GM12878 (cell line): ENCODE data around the gene IFITM2. TPM values are rescaled to one million over a fixed set of nuclear protein-coding genes. Genes with fewer than 3 reads are reported as not detected.

ENCODE experiments used
- ATAC-seq: fragments of 200-7000 bp; cut with Tn5 transposase; 3 replicates; pipeline ENCODE4 v1.9.1; 2020; ENCODE audit warnings: mild to moderate bottlenecking, moderate library complexity
- BruUV-seq: library from RNA; stranded (reverse); fragments of 400-500 nt; replicated peaks from 2 replicates; lab custom pipeline; 2021; lab: Mats Ljungman, UMichigan
- CTCF ChIA-PET: fragments of 300-600 bp; sonication (Branson Sonifier 250); formaldehyde crosslinking; extraction: SDS; loops from one replicate; lab custom pipeline; 2021; ENCODE audit warnings: inconsistent platforms; lab: Yijun Ruan, JAX
- POLR2A ChIA-PET: fragments of 350-600 bp; formaldehyde crosslinking; extraction: SDS; loops from one replicate; lab custom pipeline; 2021; ENCODE audit warnings: inconsistent platforms; lab: Charles Lee
- RAD21 ChIA-PET: fragments of 300-600 bp; sonication (Branson Sonifier 250); formaldehyde crosslinking; loops from one replicate; lab custom pipeline; 2023; ENCODE audit warnings: antibody characterized with exemption; ENCODE audit not compliant: unreplicated experiment; lab: Charles Lee
- SMC1A ChIA-PET: fragments of 300-600 bp; sonication (Branson Sonifier 250); formaldehyde crosslinking; loops from one replicate; lab custom pipeline; 2023; ENCODE audit not compliant: unreplicated experiment, uncharacterized antibody; lab: Charles Lee
- DNase-seq: peaks from one replicate; pipeline ENCODE4 v3.0.0-alpha.2; 2011; ENCODE audit warnings: low read depth, low spot score
- FAIRE-seq: peaks from 3 replicates; lab custom pipeline; 2011; peaks lifted over from hg19 to GRCh38; lab: Jason Lieb, UNC
- H2AFZ ChIP-seq: 2 replicates; pipeline ENCODE4 v1.6.0; 2011; ENCODE audit warnings: low read depth, low read length, control low read depth; ENCODE audit not compliant: control insufficient read depth
- H3K27ac ChIP-seq: 2 replicates; pipeline ENCODE4 v1.5.1; 2011; ENCODE audit warnings: control low read depth; ENCODE audit not compliant: control insufficient read depth, insufficient read depth
- H3K27me3 ChIP-seq, 2 experiments: replicated peaks in 1 of 2; 2 replicates each; pipeline versions ENCODE4 v1.6.0 to v1.6.1; 2011; ENCODE audit warnings: low read length in 1 of 2; ENCODE audit not compliant: control insufficient read depth in 2 of 2, insufficient read depth in 2 of 2
- H3K36me3 ChIP-seq, 2 experiments: 2 replicates each; pipeline ENCODE4 v1.5.1; 2011; ENCODE audit warnings: low read length in 1 of 2; ENCODE audit not compliant: control insufficient read depth in 2 of 2, insufficient read depth in 2 of 2
- H3K4me1 ChIP-seq: 2 replicates; pipeline ENCODE4 v1.6.1; 2011; ENCODE audit warnings: mild to moderate bottlenecking, low read length, moderate library complexity, mixed read lengths; ENCODE audit not compliant: control insufficient read depth, insufficient read depth
- H3K4me2 ChIP-seq: 2 replicates; pipeline ENCODE4 v1.6.0; 2011; ENCODE audit warnings: control low read depth; ENCODE audit not compliant: control insufficient read depth, insufficient read depth
- H3K4me3 ChIP-seq: fragments of 200-600 bp; sonication (generic); 2 replicates; pipeline ENCODE4 v1.5.1; 2016
- H3K79me2 ChIP-seq: 2 replicates; pipeline ENCODE4 v1.6.0; 2011; ENCODE audit warnings: low read length; ENCODE audit not compliant: control insufficient read depth, insufficient read depth
- H3K9ac ChIP-seq: 2 replicates; pipeline ENCODE4 v1.8.0; 2011; ENCODE audit warnings: low read length, control low read depth, mixed read lengths; ENCODE audit not compliant: control insufficient read depth, insufficient read depth
- H3K9me3 ChIP-seq: replicated peaks from 3 replicates; pipeline ENCODE4 v1.5.1; 2011; ENCODE audit warnings: mild to moderate bottlenecking, low read length; ENCODE audit not compliant: control insufficient read depth, insufficient read depth
- H4K20me1 ChIP-seq: 2 replicates; pipeline ENCODE4 v1.6.0; 2011; ENCODE audit not compliant: control insufficient read depth, insufficient read depth
- CBX5 ChIP-seq: sonication (generic); IDR thresholded peaks from 2 replicates; pipeline ENCODE4 v1.6.1; 2016; ENCODE audit warnings: low read depth, moderate library complexity, mild to moderate bottlenecking, inconsistent platforms
- EED ChIP-seq: sonication (generic); IDR thresholded peaks from 2 replicates; pipeline ENCODE4 v1.6.1; 2016; ENCODE audit warnings: antibody characterized with exemption, low read depth
- GABPA ChIP-seq: IDR thresholded peaks from 2 replicates; pipeline ENCODE4 v1.6.1; 2014; ENCODE audit warnings: antibody characterized with exemption, low read depth, mild to moderate bottlenecking, inconsistent platforms
- HDAC2 ChIP-seq: fragments of 200-600 bp; sonication (generic); IDR thresholded peaks from 2 replicates; pipeline ENCODE4 v1.6.1; 2017
- IKZF2 ChIP-seq, 2 experiments: fragments of 450-650 bp; IDR thresholded peaks; 2 replicates each; pipeline ENCODE4 v1.6.1; 2017; ENCODE audit warnings: mild to moderate bottlenecking in 2 of 2, moderate library complexity in 2 of 2
- IRF4 ChIP-seq: IDR thresholded peaks from 2 replicates; pipeline ENCODE4 v1.6.1; 2011; ENCODE audit warnings: low read depth, low read length
- KAT2A ChIP-seq: conservative IDR thresholded peaks from 2 replicates; pipeline ENCODE4 v1.6.1; 2011; ENCODE audit warnings: low read depth, low read length; ENCODE audit not compliant: control insufficient read depth
- KLF5 ChIP-seq: fragments of 450-650 bp; IDR thresholded peaks from 2 replicates; pipeline ENCODE4 v1.6.1; 2014; ENCODE audit warnings: mild to moderate bottlenecking; ENCODE audit not compliant: partially characterized antibody
- NFIC ChIP-seq: IDR thresholded peaks from 2 replicates; pipeline ENCODE4 v1.6.1; 2012; ENCODE audit warnings: low read depth, mild to moderate bottlenecking, inconsistent platforms, low read length, moderate library complexity
- NFXL1 ChIP-seq: fragments of 450-650 bp; IDR thresholded peaks from 2 replicates; pipeline ENCODE4 v1.6.1; 2017; ENCODE audit warnings: antibody characterized with exemption, mild to moderate bottlenecking, borderline replicate concordance
- NFYB ChIP-seq: IDR thresholded peaks from 2 replicates; pipeline ENCODE4 v1.6.1; 2011; ENCODE audit warnings: low read depth, mild to moderate bottlenecking, low read length, improper control_type of control experiment, moderate library complexity; ENCODE audit not compliant: insufficient read depth
- NR2F1 ChIP-seq: fragments of 450-650 bp; conservative IDR thresholded peaks from 2 replicates; pipeline ENCODE4 v1.6.1; 2017; ENCODE audit warnings: mild to moderate bottlenecking
- PML ChIP-seq: IDR thresholded peaks from 2 replicates; pipeline ENCODE4 v1.6.1; 2012; ENCODE audit warnings: low read length, inconsistent platforms
- SUPT20H ChIP-seq: IDR thresholded peaks from 2 replicates; pipeline ENCODE4 v1.6.1; 2011; ENCODE audit warnings: low read depth, mild to moderate bottlenecking, low read length, moderate library complexity, borderline replicate concordance; ENCODE audit not compliant: control insufficient read depth
- TAF1 ChIP-seq: IDR thresholded peaks from 2 replicates; pipeline ENCODE4 v1.6.1; 2011; ENCODE audit warnings: mild to moderate bottlenecking, low read depth, low read length, borderline replicate concordance
- TARDBP ChIP-seq: IDR thresholded peaks from 2 replicates; pipeline ENCODE4 v1.6.1; 2016; ENCODE audit warnings: borderline replicate concordance
- WRNIP1 ChIP-seq: IDR thresholded peaks from 2 replicates; pipeline ENCODE4 v1.6.1; 2011; ENCODE audit warnings: low read depth, low read length, improper control_type of control experiment, borderline replicate concordance
- YY1 ChIP-seq: IDR thresholded peaks from 2 replicates; pipeline ENCODE4 v1.6.1; 2011; ENCODE audit warnings: low read depth, mild to moderate bottlenecking, low read length
- ZNF622 ChIP-seq: fragments of 450-650 bp; IDR thresholded peaks from 2 replicates; pipeline ENCODE4 v1.6.1; 2017; ENCODE audit warnings: mild to moderate bottlenecking, inconsistent platforms
- ZSCAN29 ChIP-seq: fragments of 450-650 bp; IDR thresholded peaks from 2 replicates; pipeline ENCODE4 v1.6.1; 2017; ENCODE audit warnings: mild to moderate bottlenecking, moderate library complexity
- WGBS: methylation state at CpG from one replicate; pipeline ENCODE4 v1.1.6; 2016; ENCODE audit warnings: low lambda C conversion rate; ENCODE audit not compliant: insufficient replicate concordance, insufficient coverage; ENCODE audit errors: missing lambda C conversion rate; 5-methylcytosine and 5-hydroxymethylcytosine counted together
- in situ Hi-C: fragments of 300-500 bp; cut with MboI; formaldehyde crosslinking; loops from 9 replicates; pipeline ENCODE4 v1.14.3; 2018; ENCODE audit warnings: mixed read lengths
- intact Hi-C: fragments of 100-400 bp; cut with micrococcal nuclease; formaldehyde crosslinking; loops from one replicate; pipeline ENCODE4 v1.14.2; 2022; ENCODE audit not compliant: unreplicated experiment
- polyA plus RNA-seq, 11 experiments: library from polyadenylated mRNA; depleted of rRNA in 4 of 11; unstranded in 6 of 11; stranded (reverse) in 5 of 11; fragments of >200 nt; fragmentation: Nextera tagmentation in 4 of 11; fragmentation: Illumina TruSeq in 1 of 11; extraction: Ambion mirVana in 4 of 11; extraction: Trizol in 1 of 11; gene quantifications; 1 replicate in 1 of 11; 2 replicates in 10 of 11; pipeline versions ENCODE4 v1.2.1 to v1.2.3, GENCODE V29; 2011 to 2016; ENCODE audit warnings: inconsistent platforms in 2 of 11, missing spikeins in 2 of 11, low read depth in 1 of 11
- total RNA-seq, 4 experiments: library from RNA; depleted of rRNA in 3 of 4; stranded (reverse); fragments of >200 nt in 3 of 4; fragmentation: Illumina TruSeq in 1 of 4; extraction: Trizol in 1 of 4; gene quantifications; 2 replicates each; pipeline versions ENCODE4 v1.2.1 to v1.2.3, GENCODE V29; 2013 to 2021
- TF ChIP-seq, protein P1 (sequence below): IDR thresholded peaks from 2 replicates; pipeline ENCODE4 v1.6.1; 2012; ENCODE audit warnings: mild to moderate bottlenecking, low read depth, low read length

Gene IFITM2
- total and polyA plus RNA-seq, 10 of the 15 experiments (the other 5 are each of a cell fraction or from before 2014, with no cell fraction given), result 116 to 3,672 (median 724) TPM

DNA sequence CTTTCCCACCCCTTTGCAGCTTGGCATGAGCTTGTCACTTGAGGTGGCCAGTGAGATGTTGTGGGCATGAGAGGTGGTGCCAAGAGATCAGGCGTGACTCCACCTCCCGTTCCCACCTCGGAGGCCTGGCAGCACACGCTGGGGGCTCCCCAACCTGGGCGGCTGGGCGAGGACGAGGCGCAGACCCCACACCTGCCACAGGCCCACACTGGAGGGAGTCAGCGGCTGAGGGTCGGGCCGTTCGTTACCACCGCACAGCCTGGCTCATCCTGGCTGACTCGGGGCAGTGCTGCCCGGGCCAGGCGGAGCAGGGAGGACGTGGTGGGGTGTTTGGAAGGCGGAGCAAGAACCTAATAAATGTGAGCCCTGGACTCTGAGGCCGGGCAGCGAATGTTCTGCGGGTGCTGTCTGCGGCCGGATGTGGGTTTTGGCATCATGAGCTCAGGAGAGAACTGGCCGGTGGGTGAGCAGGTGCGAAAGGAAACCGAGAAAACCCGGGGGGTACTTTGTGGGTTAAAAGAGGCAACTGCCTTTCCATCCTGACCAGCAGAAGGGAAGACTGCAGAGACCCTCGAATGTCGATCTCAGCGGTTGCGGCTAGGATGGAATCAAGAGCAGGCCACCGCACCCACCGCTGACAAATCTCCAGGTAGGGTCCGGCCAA lies 23.2 kb downstream of the IFITM2 start (continued):
- TF ChIP-seq, protein P1, sequence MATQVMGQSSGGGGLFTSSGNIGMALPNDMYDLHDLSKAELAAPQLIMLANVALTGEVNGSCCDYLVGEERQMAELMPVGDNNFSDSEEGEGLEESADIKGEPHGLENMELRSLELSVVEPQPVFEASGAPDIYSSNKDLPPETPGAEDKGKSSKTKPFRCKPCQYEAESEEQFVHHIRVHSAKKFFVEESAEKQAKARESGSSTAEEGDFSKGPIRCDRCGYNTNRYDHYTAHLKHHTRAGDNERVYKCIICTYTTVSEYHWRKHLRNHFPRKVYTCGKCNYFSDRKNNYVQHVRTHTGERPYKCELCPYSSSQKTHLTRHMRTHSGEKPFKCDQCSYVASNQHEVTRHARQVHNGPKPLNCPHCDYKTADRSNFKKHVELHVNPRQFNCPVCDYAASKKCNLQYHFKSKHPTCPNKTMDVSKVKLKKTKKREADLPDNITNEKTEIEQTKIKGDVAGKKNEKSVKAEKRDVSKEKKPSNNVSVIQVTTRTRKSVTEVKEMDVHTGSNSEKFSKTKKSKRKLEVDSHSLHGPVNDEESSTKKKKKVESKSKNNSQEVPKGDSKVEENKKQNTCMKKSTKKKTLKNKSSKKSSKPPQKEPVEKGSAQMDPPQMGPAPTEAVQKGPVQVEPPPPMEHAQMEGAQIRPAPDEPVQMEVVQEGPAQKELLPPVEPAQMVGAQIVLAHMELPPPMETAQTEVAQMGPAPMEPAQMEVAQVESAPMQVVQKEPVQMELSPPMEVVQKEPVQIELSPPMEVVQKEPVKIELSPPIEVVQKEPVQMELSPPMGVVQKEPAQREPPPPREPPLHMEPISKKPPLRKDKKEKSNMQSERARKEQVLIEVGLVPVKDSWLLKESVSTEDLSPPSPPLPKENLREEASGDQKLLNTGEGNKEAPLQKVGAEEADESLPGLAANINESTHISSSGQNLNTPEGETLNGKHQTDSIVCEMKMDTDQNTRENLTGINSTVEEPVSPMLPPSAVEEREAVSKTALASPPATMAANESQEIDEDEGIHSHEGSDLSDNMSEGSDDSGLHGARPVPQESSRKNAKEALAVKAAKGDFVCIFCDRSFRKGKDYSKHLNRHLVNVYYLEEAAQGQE, result no peak
- TF ChIP-seq ZNF622 (no peak), IRF4 (0 out of 2 replicates have a peak, but pooled peaks have one; percentile 28)

- H2AFZ ChIP-seq, result no peak overlapping the region
- no peak for FAIRE-seq
- TF ChIP-seq ZSCAN29 (no peak), NFXL1 (no peak), PML (no peak), NR2F1 (no peak), HDAC2 (no peak), WRNIP1 (no peak), NFYB (no peak), KAT2A (no peak), YY1 (no peak), GABPA (no peak), CBX5 (no peak), EED (no peak), NFIC (no peak), IKZF2 (IDR thresholded peaks at IDR 0.05) (no peak), SUPT20H (no peak), TAF1 (no peak), TARDBP (no peak), KLF5 (no peak)
Observed at GRCh38 chr11:331358-332060, 23.9 kb downstream of the IFITM2 start.

More at GRCh38 chr11:331358-332060, 23.9 kb downstream of the IFITM2 start:
- POLR2A ChIA-PET, result interaction anchor here (2.7 to 6.0 kb wide), 5 partner anchors 9 to 24 kb away, joined by 14 to 86 read pairs (median 45); partner anchors contain the start of gene IFITM1
- no peak overlapping the region for H3K9ac ChIP-seq
- peak overlapping the region; percentile 82 for H3K27ac ChIP-seq
- H4K20me1 ChIP-seq, result no peaks in the 10 kb centered on the region
- DNase-seq (no peak), ATAC-seq (no peak)
- no TSS peak for BruUV-seq
- CTCF ChIA-PET, result interaction anchor here (1.1 to 5.4 kb wide), 6 partner anchors 14 to 25 kb away, joined by 3 to 36 read pairs (median 16); partner anchors contain the start of gene IFITM2
- H3K27me3 ChIP-seq, result no peaks in the 10 kb centered on the region
- H3K36me3 ChIP-seq, result no peaks in the 10 kb centered on the region
- H3K4me2 ChIP-seq, result peak overlapping the region; percentile 89
- peaks cover 42% of the 10 kb centered on the region for H3K4me1 ChIP-seq
- H3K79me2 ChIP-seq, result no peaks in the 10 kb centered on the region; the same call in 1 of the 2 replicates
- in situ Hi-C loops (no loop called here), intact Hi-C loops (loop anchor here (2.0 kb wide), 1 partner anchor 17 kb away; the partner anchor contains the start of gene IFITM1)
- SMC1A ChIA-PET, result interaction anchor here (1.1 to 4.5 kb wide), 8 partner anchors 9 to 23 kb away, joined by 4 to 44 read pairs (median 22); no protein-coding TSS in a partner anchor
- 70% methylated on average over 19 of the region's 19 CpGs for WGBS
- peaks cover 5% of the 10 kb centered on the region; the same call in 2 of the 3 replicates for H3K9me3 ChIP-seq
- no peak overlapping the region for H3K4me3 ChIP-seq
- RAD21 ChIA-PET, result interaction anchor here (1.1 to 5.2 kb wide), 5 partner anchors 12 to 23 kb away, joined by 3 to 68 read pairs (median 21); no protein-coding TSS in a partner anchor
